Stimulated activated CD4-positive, alpha-beta T cell treated with anti-CD3 and anti-CD28 coated beads, Interleukin-1b, Interleukin-23, amount 100 ng/mL, for 1 hour (primary cell): Measurements from ENCODE around the gene GSN.

ENCODE experiments used
- DNase-seq, 2 donors: peaks; one replicate each; pipeline ENCODE4 v3.0.0-alpha.2; 2020; ENCODE audit warnings: low read depth in 2 of 2

GSN gene

GRCh38 chr9:121303456-121304451 lies 35.8 kb downstream of the GSN start:
- no peak for DNase-seq

GRCh38 chr9:121304707-121305106 lies 36.7 kb downstream of the GSN start:
- no peak for DNase-seq

DNA sequence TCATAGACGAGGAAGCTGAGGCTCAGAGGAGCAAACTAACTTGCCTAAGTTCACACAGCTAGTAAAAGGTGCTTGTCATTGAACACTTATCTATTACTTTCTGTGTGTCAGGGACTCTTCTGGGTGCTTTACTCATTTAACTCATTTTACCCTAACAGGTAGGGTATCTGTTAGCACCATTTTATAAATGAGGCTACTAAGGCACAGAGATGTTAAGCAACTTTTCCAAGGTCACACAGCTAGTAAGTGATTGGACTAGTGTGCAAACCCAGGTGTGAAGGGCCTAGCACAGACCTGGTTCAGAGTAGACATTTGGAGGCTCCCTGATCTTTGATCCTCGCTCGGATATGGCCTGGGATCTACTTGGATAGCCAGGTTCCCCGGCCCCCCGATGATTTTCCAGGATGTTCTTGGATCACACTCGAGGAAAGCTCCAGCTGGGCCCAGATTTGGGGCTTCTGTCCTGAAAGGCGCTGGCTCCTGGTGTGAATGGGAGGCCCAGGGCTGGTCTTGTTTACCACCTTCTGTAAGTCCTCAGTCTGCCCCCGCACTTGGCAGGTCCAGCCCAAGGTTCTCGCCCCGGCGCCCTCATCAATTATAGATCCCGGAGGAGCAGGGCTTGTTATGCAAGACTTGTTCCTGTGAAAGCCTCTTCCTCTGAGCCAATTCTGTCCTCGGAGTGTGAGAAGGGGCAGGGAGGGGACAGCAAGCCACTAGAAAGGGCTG lies 37.5 kb downstream of the GSN start:
- DNase-seq = no peak

- DNase-seq = no peak
Measured at GRCh38 chr9:121307976-121308375, 40.0 kb downstream of the GSN start.

- DNase-seq = no peak
Measured at GRCh38 chr9:121308765-121309164, 40.8 kb downstream of the GSN start.

DNA sequence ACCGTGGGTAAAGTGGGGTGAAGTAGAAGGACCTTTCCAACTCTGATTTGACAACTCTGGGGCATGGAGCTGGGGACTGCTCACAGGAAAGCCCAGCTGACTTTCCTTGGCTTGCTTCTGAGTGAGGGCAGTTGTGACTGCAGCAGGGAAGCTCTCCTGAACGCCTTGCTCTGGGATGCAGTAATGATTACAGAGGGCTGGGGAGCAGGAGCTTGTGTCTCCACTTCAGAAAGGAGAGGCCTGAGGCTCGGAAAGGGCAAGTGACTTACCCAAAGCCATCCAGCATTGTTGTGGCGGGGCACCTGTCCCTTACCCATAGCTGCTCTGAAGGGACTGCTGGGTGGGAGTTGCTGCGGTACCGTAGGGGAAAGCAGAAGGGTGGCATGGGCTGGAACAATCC lies 41.2 kb downstream of the GSN start:
- no peak for DNase-seq

- DNase-seq = no peak
Measured at GRCh38 chr9:121309833-121310425, 42.0 kb downstream of the GSN start.

GRCh38 chr9:121310571-121310970 lies 42.6 kb downstream of the GSN start:
- no peak for DNase-seq

DNA sequence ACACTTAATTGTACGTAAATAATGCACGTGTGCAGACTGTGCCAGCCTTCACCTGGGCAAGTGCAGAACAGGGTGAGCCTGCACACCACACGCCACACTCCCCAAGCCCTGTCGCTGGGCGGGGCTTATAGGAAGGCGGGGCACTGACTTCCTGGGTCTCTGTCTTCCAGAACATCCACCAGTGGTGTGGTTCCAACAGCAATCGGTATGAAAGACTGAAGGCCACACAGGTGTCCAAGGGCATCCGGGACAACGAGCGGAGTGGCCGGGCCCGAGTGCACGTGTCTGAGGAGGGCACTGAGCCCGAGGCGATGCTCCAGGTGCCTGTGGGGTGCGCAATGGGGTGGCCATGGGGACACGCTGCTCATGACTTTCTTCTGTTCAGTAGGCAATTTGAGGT lies 44.2 kb downstream of the GSN start:
- no peak for DNase-seq

DNA sequence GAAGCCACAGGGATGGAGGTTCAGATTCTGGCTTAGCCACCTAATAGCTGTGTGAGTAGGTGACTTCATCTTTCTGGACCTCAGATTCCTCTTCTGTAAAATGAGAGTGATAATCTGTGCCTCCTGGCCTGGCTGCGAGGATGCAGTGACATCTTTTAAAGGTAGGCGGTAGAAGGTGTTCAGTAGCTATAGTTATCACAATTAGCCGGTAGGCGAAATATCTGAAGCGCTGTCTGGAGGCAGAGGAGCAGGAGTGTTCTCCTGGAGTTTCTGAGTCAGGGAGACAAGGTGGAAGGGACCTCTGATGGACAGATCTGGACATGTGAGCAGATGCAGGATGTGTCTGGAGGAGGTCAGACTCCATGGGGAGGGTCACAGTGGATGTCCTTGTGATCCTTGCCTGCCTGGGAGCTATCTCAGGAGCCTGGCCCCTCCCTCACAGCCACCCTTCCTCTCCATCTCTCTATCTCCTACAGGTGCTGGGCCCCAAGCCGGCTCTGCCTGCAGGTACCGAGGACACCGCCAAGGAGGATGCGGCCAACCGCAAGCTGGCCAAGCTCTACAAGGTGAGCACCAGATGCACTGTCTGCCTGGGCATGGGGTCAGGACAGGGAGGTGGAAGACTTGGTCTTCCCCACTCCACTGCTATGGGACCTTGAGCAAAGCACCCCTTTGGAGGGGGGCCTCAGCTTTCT lies 45.6 kb downstream of the GSN start:
- no peak for DNase-seq

GRCh38 chr9:121316378-121316777 lies 48.4 kb downstream of the GSN start:
- no peak for DNase-seq

DNA sequence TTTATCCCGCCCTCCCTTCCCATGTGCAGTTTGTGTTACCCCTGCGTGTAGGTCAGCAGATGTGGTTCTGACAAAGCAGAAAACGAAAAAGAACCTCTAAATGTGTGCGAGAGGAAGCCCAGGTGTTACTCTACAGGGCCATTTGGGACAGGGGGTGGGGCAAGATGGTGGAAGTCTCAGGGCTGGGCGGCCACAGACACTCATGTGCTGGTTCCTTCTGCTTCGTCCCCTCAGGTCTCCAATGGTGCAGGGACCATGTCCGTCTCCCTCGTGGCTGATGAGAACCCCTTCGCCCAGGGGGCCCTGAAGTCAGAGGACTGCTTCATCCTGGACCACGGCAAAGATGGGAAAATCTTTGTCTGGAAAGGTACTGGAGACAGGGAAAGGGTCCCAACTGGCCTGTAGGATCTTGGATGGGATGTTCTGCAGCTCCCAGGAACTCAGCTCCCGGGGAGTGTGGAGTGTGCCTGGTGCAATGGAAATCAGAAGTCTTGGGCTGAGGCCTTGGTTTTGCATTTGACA lies 49.0 kb downstream of the GSN start:
- DNase-seq = no peak

GRCh38 chr9:121317737-121318630 lies 50.0 kb downstream of the GSN start:
- DNase-seq = no peak

DNA sequence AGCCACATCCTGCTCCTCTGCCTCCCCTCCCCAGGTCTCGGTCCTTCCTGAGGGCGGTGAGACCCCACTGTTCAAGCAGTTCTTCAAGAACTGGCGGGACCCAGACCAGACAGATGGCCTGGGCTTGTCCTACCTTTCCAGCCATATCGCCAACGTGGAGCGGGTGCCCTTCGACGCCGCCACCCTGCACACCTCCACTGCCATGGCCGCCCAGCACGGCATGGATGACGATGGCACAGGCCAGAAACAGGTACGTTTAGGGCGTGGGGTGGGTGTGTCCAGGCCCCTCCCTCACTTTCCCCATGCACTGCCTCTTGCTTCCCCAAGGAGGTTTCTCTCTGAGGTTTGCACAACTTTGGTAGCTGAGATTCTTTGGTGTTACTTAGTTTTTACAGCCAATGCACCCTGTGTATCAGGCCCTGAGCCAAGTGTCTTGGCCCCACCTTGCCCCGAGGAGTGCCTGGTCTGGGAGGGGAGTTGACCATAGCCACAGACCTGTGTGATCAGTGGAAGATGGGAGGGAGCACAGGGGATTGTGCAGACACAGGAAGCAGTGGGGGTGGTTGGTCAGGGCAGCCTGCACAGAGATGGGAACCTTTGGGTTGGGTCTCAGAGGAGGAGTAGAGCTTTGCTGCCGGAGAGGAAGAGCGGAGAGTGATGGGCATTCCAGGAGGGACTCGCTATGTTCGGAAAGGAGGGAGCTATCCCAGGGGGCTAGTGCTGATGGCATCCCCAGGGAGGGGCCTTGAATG lies 50.8 kb downstream of the GSN start:
- DNase-seq = no peak

DNA sequence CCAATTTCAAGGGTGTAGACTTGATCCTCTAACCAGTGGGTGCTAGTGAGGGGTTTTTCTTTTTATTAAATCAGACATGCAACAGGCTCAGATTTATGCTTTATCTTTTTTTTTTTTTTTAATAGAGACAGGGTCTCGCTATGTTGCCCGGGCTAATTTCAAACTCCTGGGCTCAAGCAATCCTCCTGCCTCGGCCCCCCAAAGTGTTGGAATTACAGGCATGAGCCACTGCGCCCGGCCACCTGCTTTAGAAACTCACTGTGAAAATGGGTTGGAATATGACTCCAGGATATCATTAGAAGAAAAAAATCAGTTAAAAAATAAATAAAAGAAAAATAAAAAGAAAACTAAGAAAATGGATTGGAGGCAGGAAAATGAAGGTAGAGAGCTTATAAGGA lies 51.4 kb downstream of the GSN start:
- DNase-seq = no peak

- no peak for DNase-seq
Measured at GRCh38 chr9:121321016-121321503, 53.1 kb downstream of the GSN start.

DNA sequence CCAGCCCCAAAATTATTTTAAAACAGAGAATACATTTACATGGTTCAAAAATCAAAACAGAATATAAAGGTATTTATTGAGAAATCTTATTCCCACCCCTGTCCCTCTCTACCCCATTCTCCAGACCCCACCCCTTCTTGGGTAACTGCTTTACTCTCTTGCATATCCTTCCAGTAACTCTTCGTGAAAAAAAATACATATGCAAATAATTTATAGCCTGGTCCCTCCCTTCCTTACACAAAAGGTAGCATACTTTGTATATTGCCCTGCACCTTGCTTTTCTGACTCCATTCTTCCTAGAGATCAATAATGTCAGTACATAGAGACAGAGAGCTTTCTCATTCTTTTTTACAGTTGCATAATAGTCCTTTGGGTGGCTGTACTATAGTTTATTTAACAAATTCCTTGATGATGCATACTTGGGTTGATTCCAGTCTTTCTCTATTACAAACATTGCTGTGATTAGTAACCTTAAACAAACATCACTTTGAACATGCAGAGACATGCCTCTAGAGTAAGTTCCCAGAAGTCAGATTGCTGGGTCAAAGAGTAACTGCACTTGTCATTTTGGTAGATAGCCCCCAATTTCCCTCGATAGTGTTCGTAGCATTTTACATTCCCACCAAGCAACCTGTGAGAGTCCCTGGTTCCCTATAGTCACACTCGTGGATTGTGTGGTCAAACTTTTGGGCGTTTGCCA lies 54.2 kb downstream of the GSN start:
- DNase-seq = no peak

GRCh38 chr9:121322737-121323448 lies 54.9 kb downstream of the GSN start:
- no peak for DNase-seq
